AG04449 (cell line): ENCODE results near the gene CREB3.

Experiments used
- CTCF ChIA-PET: fragments of 350-600 bp; formaldehyde crosslinking; extraction: SDS; loops from one replicate; lab custom pipeline; 2021; ENCODE audit warnings: antibody characterized with exemption; lab: Yijun Ruan, JAX
- POLR2A ChIA-PET: fragments of 400-600, 350-600 bp; formaldehyde crosslinking; extraction: SDS; loops from one replicate; lab custom pipeline; 2020; ENCODE audit warnings: antibody characterized with exemption, inconsistent platforms; lab: Yijun Ruan, JAX
- DNase-seq: peaks from one replicate; pipeline ENCODE4 v3.0.0-alpha.2; 2010; ENCODE audit warnings: low read depth, low spot score
- H3K4me3 ChIP-seq: 2 replicates; pipeline ENCODE4 v1.5.1; 2011; ENCODE audit warnings: low read depth, mild to moderate bottlenecking, control low read depth, low read length
- CTCF ChIP-seq: IDR thresholded peaks from one replicate; pipeline ENCODE4 v1.5.1; 2011; ENCODE audit warnings: mild to moderate bottlenecking, moderate library complexity, low read length, control low read depth, inconsistent platforms; ENCODE audit not compliant: insufficient read depth; ENCODE audit errors: missing control alignments

Gene CREB3

GRCh38 chr9:35746583-35746982 lies 14.1 kb downstream of the CREB3 start:
- no peak for TF ChIP-seq CTCF
- peak overlapping the region; percentile 89 for H3K4me3 ChIP-seq
- CTCF ChIA-PET: interaction anchor here (0.6 to 8.0 kb wide), 7 partner anchors 10 to 733 kb away, joined by 3 to 130 read pairs (median 7); partner anchors contain the start of genes CREB3 and TLN1
- DNase-seq: no peak
- POLR2A ChIA-PET: interaction anchor here (0.9 to 5.6 kb wide), 2 partner anchors 12 to 17 kb away, joined by 3 to 54 read pairs; partner anchors contain the start of genes CREB3 and TLN1

GRCh38 chr9:35748242-35748857 lies 15.9 kb downstream of the CREB3 start:
- POLR2A ChIA-PET: interaction anchor here (0.6 to 5.6 kb wide), 5 partner anchors 13 to 356 kb away, joined by 3 to 54 read pairs (median 3); partner anchors contain the start of genes CREB3 and TLN1
- DNase-seq: no peak
- CTCF ChIA-PET: interaction anchor here (0.8 to 8.0 kb wide), 15 partner anchors 8 to 632 kb away, joined by 3 to 130 read pairs (median 4); partner anchors contain the start of genes ATOSB, CREB3 and TLN1
- TF ChIP-seq CTCF: no peak
- H3K4me3 ChIP-seq: peak overlapping the region; percentile 89

GRCh38 chr9:35748858-35749514 lies 16.5 kb downstream of the CREB3 start, which contains the start of the genes GBA2 and RGP1:
Gene GBA2, minus strand, starts transcription at chr9:35749228. Its CDS starts 524 bp downstream, at chr9:35748704.
Gene RGP1, plus strand, starts transcription at chr9:35749287. Its CDS starts 469 bp downstream, at chr9:35749756.
- DNase-seq: no peak
- no peak for TF ChIP-seq CTCF
- ChIA-PET CTCF (interaction anchor here (0.8 to 8.0 kb wide), 13 partner anchors 7 to 633 kb away, joined by 3 to 130 read pairs (median 4); partner anchors contain the start of gene ATOSB), POLR2A (interaction anchor here (0.7 to 5.6 kb wide), 6 partner anchors 13 to 441 kb away, joined by 3 to 54 read pairs (median 4); partner anchors contain the start of genes CLTA, CREB3 and TLN1)
- peak within 1 kb of the TSS; percentile 89 for H3K4me3 ChIP-seq

GRCh38 chr9:35749515-35750255 lies 17.2 kb downstream of the CREB3 start:
- ChIA-PET CTCF (interaction anchor here (1.0 to 8.0 kb wide), 7 partner anchors 8 to 89 kb away, joined by 3 to 130 read pairs (median 10); no protein-coding TSS in a partner anchor), POLR2A (interaction anchor here (0.6 to 5.6 kb wide), 5 partner anchors 14 to 441 kb away, joined by 3 to 54 read pairs (median 4); partner anchors contain the start of genes CLTA, CREB3 and TLN1)
- TF ChIP-seq CTCF: no peak
- peak overlapping the region; percentile 89 for H3K4me3 ChIP-seq
- no peak for DNase-seq

- no peak for DNase-seq
- no peak for TF ChIP-seq CTCF
- ChIA-PET POLR2A (interaction anchor here (1.1 to 5.6 kb wide), 2 partner anchors 20 to 62 kb away, joined by 4 to 54 read pairs; partner anchors contain the start of genes CREB3 and TLN1), CTCF (interaction anchor here (1.0 to 8.0 kb wide), 5 partner anchors 8 to 89 kb away, joined by 3 to 130 read pairs (median 10); no protein-coding TSS in a partner anchor)
- H3K4me3 ChIP-seq: peak overlapping the region; percentile 89
Measured at GRCh38 chr9:35750256-35750531, 17.7 kb downstream of the CREB3 start.
